HL-60 (cell line): ENCODE measurements around the gene DLK1.

Experiments
- GABPA ChIP-seq: IDR thresholded peaks from 2 replicates; pipeline ENCODE4 v1.6.1; 2012; ENCODE audit warnings: low read depth
- POLR2AphosphoS5 ChIP-seq: IDR thresholded peaks from 2 replicates; pipeline ENCODE4 v1.6.1; 2012; ENCODE audit warnings: low read depth
- SPI1 ChIP-seq: IDR thresholded peaks from 2 replicates; pipeline ENCODE4 v1.6.1; 2012; ENCODE audit warnings: low read depth, mild to moderate bottlenecking, borderline replicate concordance
- TF ChIP-seq, protein P1 (sequence below): IDR thresholded peaks from one replicate; pipeline ENCODE4 v1.5.1; 2011; ENCODE audit warnings: low read length, control low read depth, inconsistent platforms; ENCODE audit not compliant: insufficient read depth

DNA sequence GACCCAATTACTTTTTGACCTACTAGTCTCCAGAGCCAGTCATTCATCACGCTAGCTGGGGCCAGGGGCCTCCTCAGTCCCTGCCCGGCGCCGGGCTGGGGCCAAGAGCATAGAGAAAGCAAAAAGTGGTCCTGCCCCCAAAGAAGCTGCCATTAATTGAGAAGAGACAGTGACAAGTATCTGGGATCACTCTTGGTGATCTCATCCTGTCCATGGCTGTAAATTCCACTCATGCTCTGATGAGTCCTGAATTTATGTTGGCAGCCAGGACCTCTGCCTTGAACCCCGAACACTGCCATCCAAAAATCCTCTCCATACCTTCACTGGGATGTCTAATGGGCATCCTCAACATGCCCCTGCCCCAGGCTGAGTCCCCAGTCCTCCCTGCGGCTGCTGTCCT is 34.4 kb upstream of the DLK1 start:
- no peak for TF ChIP-seq POLR2AphosphoS5
- TF ChIP-seq, protein P1, sequence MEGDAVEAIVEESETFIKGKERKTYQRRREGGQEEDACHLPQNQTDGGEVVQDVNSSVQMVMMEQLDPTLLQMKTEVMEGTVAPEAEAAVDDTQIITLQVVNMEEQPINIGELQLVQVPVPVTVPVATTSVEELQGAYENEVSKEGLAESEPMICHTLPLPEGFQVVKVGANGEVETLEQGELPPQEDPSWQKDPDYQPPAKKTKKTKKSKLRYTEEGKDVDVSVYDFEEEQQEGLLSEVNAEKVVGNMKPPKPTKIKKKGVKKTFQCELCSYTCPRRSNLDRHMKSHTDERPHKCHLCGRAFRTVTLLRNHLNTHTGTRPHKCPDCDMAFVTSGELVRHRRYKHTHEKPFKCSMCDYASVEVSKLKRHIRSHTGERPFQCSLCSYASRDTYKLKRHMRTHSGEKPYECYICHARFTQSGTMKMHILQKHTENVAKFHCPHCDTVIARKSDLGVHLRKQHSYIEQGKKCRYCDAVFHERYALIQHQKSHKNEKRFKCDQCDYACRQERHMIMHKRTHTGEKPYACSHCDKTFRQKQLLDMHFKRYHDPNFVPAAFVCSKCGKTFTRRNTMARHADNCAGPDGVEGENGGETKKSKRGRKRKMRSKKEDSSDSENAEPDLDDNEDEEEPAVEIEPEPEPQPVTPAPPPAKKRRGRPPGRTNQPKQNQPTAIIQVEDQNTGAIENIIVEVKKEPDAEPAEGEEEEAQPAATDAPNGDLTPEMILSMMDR = no peak
- no peak for TF ChIP-seq GABPA
- no peak for TF ChIP-seq SPI1
